ENCODE results near the gene DTNB. TPM values are rescaled to one million over a fixed set of nuclear protein-coding genes. Genes with fewer than 3 reads are reported as not detected.

DTNB gene
- total and polyA plus RNA-seq, 10 of the 15 experiments (the other 5 are each of a cell fraction or from before 2014, with no cell fraction given): 4.5 to 30.6 (median 11.9) TPM

DNA sequence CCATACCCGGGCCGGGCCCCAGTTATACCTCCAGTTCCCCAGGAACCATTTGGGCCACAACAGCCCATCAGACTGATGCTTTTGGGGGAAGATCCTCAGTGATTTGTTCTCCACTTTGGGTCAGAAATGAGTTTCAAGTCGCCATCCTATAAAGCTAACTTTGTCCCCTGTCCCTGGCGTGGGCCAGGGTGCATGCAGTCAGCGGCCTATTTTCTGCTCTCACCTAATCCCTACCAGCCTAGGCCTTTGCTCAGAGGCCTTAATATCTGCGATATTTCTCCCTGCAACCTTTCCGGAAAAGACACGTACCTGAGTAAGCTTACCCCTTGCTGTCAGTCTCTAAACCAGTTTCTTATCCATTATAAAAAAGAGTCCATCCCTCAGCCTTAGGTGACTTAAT, 338.9 kb downstream of the DTNB start (continued):
- no peak for TF ChIP-seq PAX8 (IDR thresholded peaks at IDR 0.05)

DNA sequence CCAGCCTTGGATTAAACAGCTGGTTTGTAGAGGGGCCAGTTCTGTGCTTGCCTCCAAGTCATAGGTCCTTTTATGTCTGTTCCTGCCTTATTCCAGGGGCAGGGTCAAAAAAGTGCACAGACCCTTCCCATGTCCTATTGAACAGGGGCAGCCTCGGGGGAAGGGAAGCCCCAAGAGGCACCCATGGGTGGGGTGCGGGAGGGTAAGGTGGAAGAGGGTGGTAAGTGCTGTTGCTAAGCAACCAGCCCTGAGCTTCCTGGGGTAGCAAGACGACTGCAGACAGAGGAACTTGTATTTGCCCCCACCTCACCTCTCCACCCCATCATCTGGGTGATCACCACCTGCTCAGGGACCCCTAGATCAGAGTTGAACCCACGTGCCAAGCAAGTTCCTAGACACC, 339.4 kb downstream of the DTNB start:
- Histone ChIP-seq H3K36me3 (ENCODE audit: control insufficient read depth in 2 of 2, insufficient read depth in 2 of 2, low read length in 1 of 2) (no peaks in the 10 kb centered on the region; a peak in 2 of 4 replicates), H3K4me2 (ENCODE audit: control insufficient read depth, insufficient read depth) (no peak overlapping the region), H3K9me3 (replicated peaks; ENCODE audit: control insufficient read depth, insufficient read depth, low read length) (no peaks in the 10 kb centered on the region; the same call in 2 of the 3 replicates), H2AFZ (ENCODE audit: control insufficient read depth, low read depth, low read length) (no peak overlapping the region), H3K4me1 (ENCODE audit: control insufficient read depth, insufficient read depth, low read length) (peaks cover 21% of the 10 kb centered on the region), H3K9ac (ENCODE audit: control insufficient read depth, insufficient read depth, low read length) (no peak overlapping the region), H3K27ac (ENCODE audit: control insufficient read depth, insufficient read depth) (no peak overlapping the region), H4K20me1 (ENCODE audit: control insufficient read depth, insufficient read depth) (peaks cover 6% of the 10 kb centered on the region), H3K27me3 (replicated peaks in 1 of 2; ENCODE audit: control insufficient read depth in 2 of 2, insufficient read depth in 2 of 2, low read length in 1 of 2) (no peaks in the 10 kb centered on the region), H3K79me2 (ENCODE audit: control insufficient read depth, insufficient read depth, low read length) (peaks cover 15% of the 10 kb centered on the region), H3K4me3 (no peak overlapping the region)
- TF ChIP-seq SIX5 (IDR thresholded peaks at IDR 0.05; ENCODE audit: low read depth, low read length, severe bottlenecking): no peak
- no peak; the same call in 2 of the 3 replicates for ATAC-seq
- no peak for FAIRE-seq
- ChIA-PET POLR2A (no interaction called here), SMC1A (ENCODE audit: uncharacterized antibody, unreplicated experiment) (interaction anchor here (0.7 to 4.1 kb wide), 3 partner anchors 11 to 234 kb away, joined by 3 to 19 read pairs (median 6); no protein-coding TSS in a partner anchor), RAD21 (ENCODE audit: unreplicated experiment) (interaction anchor here (1.1 to 1.9 kb wide), 2 partner anchors 14 to 20 kb away, joined by 3 to 7 read pairs; no protein-coding TSS in a partner anchor), CTCF (interaction anchor here (0.6 to 1.2 kb wide), 4 partner anchors 11 to 56 kb away, joined by 3 to 4 read pairs (median 3); no protein-coding TSS in a partner anchor)
- 5% methylated on average over 4 of the region's 4 CpGs for WGBS (ENCODE audit: insufficient coverage, insufficient replicate concordance, low lambda C conversion rate, missing lambda C conversion rate)
- DNase-seq (ENCODE audit: low read depth, low spot score): no peak
- intact Hi-C loops (cut with micrococcal nuclease; ENCODE audit: unreplicated experiment): no loop called here
- in situ Hi-C loops (cut with MboI): no loop called here
- BruUV-seq (replicated peaks): no TSS peak

DNA sequence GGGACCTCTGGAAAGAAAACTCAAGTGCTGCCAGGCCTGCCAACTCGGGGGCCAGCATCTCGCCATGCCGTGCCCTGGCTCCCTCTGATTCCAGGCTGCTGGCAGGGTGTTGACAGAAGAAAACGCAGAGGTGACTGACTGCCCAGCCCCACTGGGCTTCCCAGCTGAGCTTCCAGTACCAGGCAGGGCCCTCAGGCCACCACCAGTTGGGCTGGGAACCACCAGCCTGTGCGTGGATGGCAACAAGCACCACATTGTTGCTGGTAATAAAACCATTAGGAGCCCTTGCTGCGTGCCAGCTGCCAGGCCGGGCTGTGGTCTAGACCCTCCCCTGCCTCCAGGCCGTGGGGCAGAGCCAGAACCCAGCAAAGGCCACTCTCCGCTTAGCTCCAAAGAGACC, 340.8 kb downstream of the DTNB start:
- TF ChIP-seq STAT1 (conservative IDR thresholded peaks at IDR 0.05) (no peak), PAX5 (IDR thresholded peaks at IDR 0.05; ENCODE audit: borderline replicate concordance, low read depth, low read length) (no peak), MEF2A (IDR thresholded peaks at IDR 0.05; ENCODE audit: insufficient read depth, low read depth, low read length) (no peak)
- Histone ChIP-seq H2AFZ (ENCODE audit: control insufficient read depth, low read depth, low read length) (no peak overlapping the region), H3K4me2 (ENCODE audit: control insufficient read depth, insufficient read depth) (no peak overlapping the region), H3K4me3 (no peak overlapping the region), H4K20me1 (ENCODE audit: control insufficient read depth, insufficient read depth) (peaks cover 4% of the 10 kb centered on the region), H3K27ac (ENCODE audit: control insufficient read depth, insufficient read depth) (no peak overlapping the region), H3K4me1 (ENCODE audit: control insufficient read depth, insufficient read depth, low read length) (peaks cover 18% of the 10 kb centered on the region), H3K9ac (ENCODE audit: control insufficient read depth, insufficient read depth, low read length) (no peak overlapping the region), H3K27me3 (replicated peaks in 1 of 2; ENCODE audit: control insufficient read depth in 2 of 2, insufficient read depth in 2 of 2, low read length in 1 of 2) (no peaks in the 10 kb centered on the region), H3K79me2 (ENCODE audit: control insufficient read depth, insufficient read depth, low read length) (peaks cover 9% of the 10 kb centered on the region), H3K9me3 (replicated peaks; ENCODE audit: control insufficient read depth, insufficient read depth, low read length) (no peaks in the 10 kb centered on the region; the same call in 2 of the 3 replicates), H3K36me3 (ENCODE audit: control insufficient read depth in 2 of 2, insufficient read depth in 2 of 2, low read length in 1 of 2) (peaks cover 0 to under 1% of the 10 kb centered on the region in 2 experiments; a peak in 3 of 4 replicates)
- no TSS peak for BruUV-seq (replicated peaks)
- ATAC-seq (no peak), DNase-seq (ENCODE audit: low read depth, low spot score) (no peak), FAIRE-seq (no peak)
- intact Hi-C loops (cut with micrococcal nuclease; ENCODE audit: unreplicated experiment) (no loop called here), in situ Hi-C loops (cut with MboI) (no loop called here)
- CTCF ChIA-PET: no interaction called here
- POLR2A ChIA-PET: interaction anchor here (1.4 kb wide), 1 partner anchor 17 kb away, joined by 5 read pairs; no protein-coding TSS in a partner anchor
- SMC1A ChIA-PET (ENCODE audit: uncharacterized antibody, unreplicated experiment): no interaction called here
- 89% methylated on average over 9 of the region's 9 CpGs for WGBS (ENCODE audit: insufficient coverage, insufficient replicate concordance, low lambda C conversion rate, missing lambda C conversion rate)
- RAD21 ChIA-PET (ENCODE audit: unreplicated experiment): no interaction called here

All from GM12878 (cell line).